ENCODE results near the gene SS18. TPM values are rescaled to one million over a fixed set of nuclear protein-coding genes. Genes with fewer than 3 reads are reported as not detected.

Gene SS18
- total RNA-seq, 1 experiment from 2014 or later, result 60.0 TPM

GRCh38 chr18:26088487-26088886, 1.9 kb downstream of the SS18 start:
- CTCF ChIA-PET, result no interaction called here
- Histone ChIP-seq H3K79me2 (ENCODE audit: insufficient read depth, low read length) (peaks cover 67% of the 10 kb centered on the region), H3K27me3 (ENCODE audit: insufficient read depth, low read length) (no peaks in the 10 kb centered on the region), H3K4me1 (ENCODE audit: control insufficient read depth in 1 of 2, insufficient read depth in 2 of 2, low read length in 2 of 2) (peaks cover 10 to 18% of the 10 kb centered on the region in 2 experiments; a peak in 3 of 4 replicates), H3K36me3 (ENCODE audit: control insufficient read depth in 1 of 2, insufficient read depth in 2 of 2, low read length in 2 of 2) (peaks cover 12 to 18% of the 10 kb centered on the region in 2 experiments), H3K4me2 (ENCODE audit: low read length) (peak overlapping the region; percentile 82; the same call in 1 of the 2 replicates), H3K9ac (ENCODE audit: low read length) (no peak overlapping the region), H3K27ac (ENCODE audit: low read depth, low read length) (no peak overlapping the region), H3K9me2 (ENCODE audit: insufficient read depth) (no peaks in the 10 kb centered on the region), H3K9me3 (ENCODE audit: control insufficient read depth in 1 of 2, insufficient read depth in 1 of 2, low read depth in 1 of 2, low read length in 2 of 2) (no peaks in the 10 kb centered on the region), H2AFZ (ENCODE audit: low read depth, low read length, poor library complexity, severe bottlenecking) (no peak overlapping the region), H4K20me1 (ENCODE audit: insufficient read depth) (no peaks in the 10 kb centered on the region; the same call in 1 of the 2 replicates), H3K4me3 (replicated peaks in 1 of 2; ENCODE audit: low read depth in 1 of 2, low read length in 2 of 2) (peak overlapping the region in 1 of 2 experiments; percentile 68; a peak in 1 of 4 replicates)
- no TSS peak for BruUV-seq (replicated peaks)
- DNase-seq (ENCODE audit: low read depth, low spot score) (no peak), ATAC-seq (no peak)
- RAD21 ChIA-PET (ENCODE audit: low non-redundant PET in 1 of 2, low total read pairs in 2 of 2, uncharacterized antibody in 2 of 2, unreplicated experiment in 2 of 2), result interaction anchor here in 1 of 2 experiments (0.6 kb wide), 1 partner anchor 568 kb away, joined by 10 read pairs; no protein-coding TSS in a partner anchor
- TF ChIP-seq FOSL1 (IDR thresholded peaks at IDR 0.05; ENCODE audit: low read depth), result no peak
- intact Hi-C loops (cut with micrococcal nuclease), result no loop called here
- POLR2A ChIA-PET, result no interaction called here

- Histone ChIP-seq H3K9me2 (ENCODE audit: insufficient read depth) (no peaks in the 10 kb centered on the region), H2AFZ (ENCODE audit: low read depth, low read length, poor library complexity, severe bottlenecking) (no peak overlapping the region), H3K79me2 (ENCODE audit: insufficient read depth, low read length) (peaks cover 82% of the 10 kb centered on the region), H3K4me3 (replicated peaks in 1 of 2; ENCODE audit: low read depth in 1 of 2, low read length in 2 of 2) (no peak overlapping the region), H4K20me1 (ENCODE audit: insufficient read depth) (no peaks in the 10 kb centered on the region; the same call in 1 of the 2 replicates), H3K27ac (ENCODE audit: low read depth, low read length) (no peak overlapping the region), H3K4me2 (ENCODE audit: low read length) (no peak overlapping the region), H3K27me3 (ENCODE audit: insufficient read depth, low read length) (no peaks in the 10 kb centered on the region), H3K36me3 (ENCODE audit: control insufficient read depth in 1 of 2, insufficient read depth in 2 of 2, low read length in 2 of 2) (peaks cover 20 to 24% of the 10 kb centered on the region in 2 experiments), H3K9me3 (ENCODE audit: control insufficient read depth in 1 of 2, insufficient read depth in 1 of 2, low read depth in 1 of 2, low read length in 2 of 2) (no peaks in the 10 kb centered on the region), H3K9ac (ENCODE audit: low read length) (no peak overlapping the region), H3K4me1 (ENCODE audit: control insufficient read depth in 1 of 2, insufficient read depth in 2 of 2, low read length in 2 of 2) (peaks cover 10 to 18% of the 10 kb centered on the region in 2 experiments; a peak in 3 of 4 replicates)
- intact Hi-C loops (cut with micrococcal nuclease), result no loop called here
- no peak for DNase-seq (ENCODE audit: low read depth, low spot score)
- ChIA-PET RAD21 (ENCODE audit: low non-redundant PET in 1 of 2, low total read pairs in 2 of 2, uncharacterized antibody in 2 of 2, unreplicated experiment in 2 of 2) (no interaction called here), CTCF (no interaction called here), POLR2A (no interaction called here)
- BruUV-seq (replicated peaks), result no TSS peak
- TF ChIP-seq CEBPB (IDR thresholded peaks at IDR 0.05; ENCODE audit: low read depth) (no peak), ATF3 (IDR thresholded peaks at IDR 0.05) (no peak), TCF7L2 (IDR thresholded peaks at IDR 0.05; ENCODE audit: borderline replicate concordance, extremely low read depth, insufficient read depth, insufficient read length) (no peak), SIN3A (IDR thresholded peaks at IDR 0.05; ENCODE audit: low read depth) (no peak), JUND (IDR thresholded peaks at IDR 0.05) (no peak), POLR2A (IDR thresholded peaks at IDR 0.05; ENCODE audit: borderline replicate concordance, extremely low read depth, insufficient read depth, insufficient read length) (no peak), ZBTB33 (IDR thresholded peaks at IDR 0.05; ENCODE audit: extremely low read depth, insufficient replicate concordance, low read length) (no peak), FOSL1 (IDR thresholded peaks at IDR 0.05; ENCODE audit: low read depth) (no peak), CBX3 (IDR thresholded peaks at IDR 0.05; ENCODE audit: low read depth) (no peak), EZH2 (IDR thresholded peaks at IDR 0.05) (no peak), CTCF (IDR thresholded peaks at IDR 0.05 in 2 of 3, conservative IDR thresholded peaks at IDR 0.05 in 1 of 3; ENCODE audit: borderline replicate concordance in 1 of 3, insufficient read depth in 1 of 3, low read depth in 2 of 3, low read length in 2 of 3) (no peak), SP1 (IDR thresholded peaks at IDR 0.05; ENCODE audit: low read depth) (no peak), RAD21 (IDR thresholded peaks at IDR 0.05; ENCODE audit: low read depth) (no peak), ZNF274 (IDR thresholded peaks at IDR 0.05; ENCODE audit: low read depth, low read length) (no peak), ELF1 (IDR thresholded peaks at IDR 0.05; ENCODE audit: borderline replicate concordance, low read depth) (no peak)
- no peak for ATAC-seq
These were observed 3.5 kb downstream of the SS18 start for GRCh38 chr18:26086959-26087358.

All from HCT116 (cell line).